ENCODE results near the gene LONP2. TPM values are rescaled to one million over a fixed set of nuclear protein-coding genes. Genes with fewer than 3 reads are reported as not detected.

LONP2 gene
- total and polyA plus RNA-seq, 2 of the 13 experiments (the other 11 are each of a cell fraction or from before 2014, with no cell fraction given): 39.2 to 63.3 TPM

GRCh38 chr16:48385253-48386150 is 141.4 kb downstream of the LONP2 start, which contains the start of gene SIAH1 (continued):
- TF ChIP-seq SRSF9 (IDR thresholded peaks at IDR 0.05; ENCODE audit: borderline replicate concordance, insufficient read depth, low read depth, low read length, poor library complexity, severe bottlenecking) (no peak), ELF4 (CRISPR knock-in tag; IDR thresholded peaks at IDR 0.05; ENCODE audit: borderline replicate concordance) (no peak), XBP1 (CRISPR knock-in tag; IDR thresholded peaks at IDR 0.05) (no peak), ZBTB37 (CRISPR knock-in tag; IDR thresholded peaks at IDR 0.05) (no peak), ADNP (CRISPR knock-in tag; IDR thresholded peaks at IDR 0.05) (no peak), SP140L (CRISPR knock-in tag; IDR thresholded peaks at IDR 0.05; ENCODE audit: borderline replicate concordance) (no peak), ISL2 (CRISPR knock-in tag; IDR thresholded peaks at IDR 0.05) (no peak), PHF20 (CRISPR knock-in tag; IDR thresholded peaks at IDR 0.05) (peak; percentile 63), PHB2 (IDR thresholded peaks at IDR 0.05; ENCODE audit: partially characterized antibody) (no peak), DMAP1 (CRISPR knock-in tag; IDR thresholded peaks at IDR 0.05) (no peak; the same call in 1 of the 2 replicates), ZNF788 (CRISPR knock-in tag; IDR thresholded peaks at IDR 0.05; ENCODE audit: borderline replicate concordance) (0 out of 2 replicates have a peak, but pooled peaks have one; percentile 51), PCBP1 (IDR thresholded peaks at IDR 0.05; ENCODE audit: borderline replicate concordance, low read depth, low read length) (0 out of 2 replicates have a peak, but pooled peaks have one; percentile 65), TMF1 (CRISPR knock-in tag; IDR thresholded peaks at IDR 0.05; ENCODE audit: low read depth) (peak; percentile 86), SOX6 (IDR thresholded peaks at IDR 0.05) (no peak), SOX6 (CRISPR knock-in tag; IDR thresholded peaks at IDR 0.05) (peak; percentile 64; the same call in 1 of the 2 replicates), ZNF562 (CRISPR knock-in tag; IDR thresholded peaks at IDR 0.05; ENCODE audit: borderline replicate concordance) (no peak), RBAK (CRISPR knock-in tag; IDR thresholded peaks at IDR 0.05) (no peak), ZNF75D (CRISPR knock-in tag; IDR thresholded peaks at IDR 0.05; ENCODE audit: borderline replicate concordance) (no peak), TEF (CRISPR knock-in tag; IDR thresholded peaks at IDR 0.05) (no peak), ZBTB21 (CRISPR knock-in tag; IDR thresholded peaks at IDR 0.05) (no peak), FOXJ3 (CRISPR knock-in tag; IDR thresholded peaks at IDR 0.05; ENCODE audit: borderline replicate concordance) (no peak), EEA1 (CRISPR knock-in tag; IDR thresholded peaks at IDR 0.05; ENCODE audit: borderline replicate concordance) (peak; percentile 91), ZKSCAN1 (IDR thresholded peaks at IDR 0.05; ENCODE audit: low read length) (no peak), HDAC2 (CRISPR knock-in tag; IDR thresholded peaks at IDR 0.05) (0 out of 2 replicates have a peak, but pooled peaks have one; percentile 16), MEIS1 (CRISPR knock-in tag; IDR thresholded peaks at IDR 0.05; ENCODE audit: borderline replicate concordance) (0 out of 2 replicates have a peak, but pooled peaks have one; percentile 23), ZNF510 (CRISPR knock-in tag; IDR thresholded peaks at IDR 0.05; ENCODE audit: low read depth) (no peak), ZNF782 (CRISPR knock-in tag; IDR thresholded peaks at IDR 0.05; ENCODE audit: borderline replicate concordance) (0 out of 2 replicates have a peak, but pooled peaks have one; percentile 52), MAZ (IDR thresholded peaks at IDR 0.05; ENCODE audit: borderline replicate concordance, low read depth, low read length) (0 out of 2 replicates have a peak, but pooled peaks have one; percentile 28), MAZ (CRISPR knock-in tag; IDR thresholded peaks at IDR 0.05; ENCODE audit: low read depth) (peak; percentile 93), ZIK1 (CRISPR knock-in tag; IDR thresholded peaks at IDR 0.05; ENCODE audit: borderline replicate concordance, low read depth) (no peak)
